Right renal cortex interstitium (tissue), 3 donors: Measurements from ENCODE around the gene CFD. TPM values are rescaled to one million over a fixed set of nuclear protein-coding genes. Genes with fewer than 3 reads are reported as not detected.

Source experiments
- DNase-seq, 3 donors: peaks; one replicate each; pipeline ENCODE4 v3.0.0-alpha.2; 2013; ENCODE audit warnings: low read depth in 3 of 3, low spot score in 2 of 3
- polyA plus RNA-seq, 3 donors: library from polyadenylated mRNA; unstranded; fragments of 120-200 nt; gene quantifications; one replicate each; pipeline ENCODE4 v1.2.1, GENCODE V29; 2013; ENCODE audit not compliant: insufficient read length in 3 of 3

Gene CFD
- polyA plus RNA-seq, 3 donors, result 1.4 to 2.0 (median 2.0) TPM

- no peak for DNase-seq
Measured at GRCh38 chr19:902446-903226, 43.2 kb downstream of the CFD start.

- DNase-seq, result no peak
Measured at GRCh38 chr19:903266-903797, 43.9 kb downstream of the CFD start.

GRCh38 chr19:904545-904944, 45.1 kb downstream of the CFD start:
- DNase-seq, result no peak

- DNase-seq, result no peak
Measured at GRCh38 chr19:906480-906879, 47.0 kb downstream of the CFD start.

GRCh38 chr19:907183-907853, 47.9 kb downstream of the CFD start:
- DNase-seq, result no peak

GRCh38 chr19:911197-912033, 52.0 kb downstream of the CFD start:
- DNase-seq, result no peak

GRCh38 chr19:912181-913079, 53.0 kb downstream of the CFD start:
- no peak for DNase-seq

Other genes with a start within 250 kb of the CFD start
- 10 to 100 TPM; 55.5 to 58.1 (median 56.1) TPM for gene POLRMT, start 226.1 kb upstream of the CFD start, polyA plus RNA-seq
- under 1 TPM; 0.32 to 0.42 (median 0.35) TPM for gene FGF22, start 219.8 kb upstream of the CFD start, polyA plus RNA-seq
- 10 to 100 TPM; 18.8 to 22.9 (median 21.4) TPM for gene RNF126, start 196.4 kb upstream of the CFD start, polyA plus RNA-seq
- gene FSTL3, start 183.3 kb upstream of the CFD start, polyA plus RNA-seq, result 10 to 100 TPM; 15.1 to 16.2 (median 16.2) TPM
- gene PRSS57, start 164.2 kb upstream of the CFD start, polyA plus RNA-seq, result under 1 TPM; 0.13 to 0.19 (median 0.15) TPM
- 10 to 100 TPM; 62.7 to 78.6 (median 77.9) TPM for gene PALM, start 150.7 kb upstream of the CFD start, polyA plus RNA-seq
- 1 to 10 TPM; 6.4 to 7.6 (median 6.5) TPM for gene MISP, start 108.6 kb upstream of the CFD start, polyA plus RNA-seq
- gene PTBP1, start 62.2 kb upstream of the CFD start, polyA plus RNA-seq, result 100 to 1,000 TPM; 356 to 395 (median 364) TPM
- gene PLPPR3, start 37.7 kb upstream of the CFD start, polyA plus RNA-seq, result 10 to 100 TPM in 2 of 3 donors, 1 to 10 TPM in 1; 9.5 to 12.3 (median 11.1) TPM
- 1 to 10 TPM in 1 of 3 donors, under 1 TPM in 2; 0.31 to 1.1 (median 0.83) TPM for gene AZU1, start 31.8 kb upstream of the CFD start, polyA plus RNA-seq
- 1 to 10 TPM in 1 of 3 donors, under 1 TPM in 2; 0.32 to 1.6 (median 0.78) TPM for gene PRTN3, start 18.7 kb upstream of the CFD start, polyA plus RNA-seq
- under 1 TPM in 2 of 3 donors, not detected in 1; 0.29 to 0.51 TPM for gene ELANE, start 7.4 kb upstream of the CFD start, polyA plus RNA-seq
- gene MED16, start 33.5 kb downstream of the CFD start, polyA plus RNA-seq, result 10 to 100 TPM; 41.8 to 54.4 (median 43.9) TPM
- gene RNU6-9, start 33.8 kb downstream of the CFD start, polyA plus RNA-seq, result not detected
- gene R3HDM4, start 53.6 kb downstream of the CFD start, polyA plus RNA-seq, result 10 to 100 TPM; 32.0 to 37.7 (median 34.1) TPM
- gene KISS1R, start 57.7 kb downstream of the CFD start, polyA plus RNA-seq, result under 1 TPM; 0.19 to 0.67 (median 0.43) TPM
- gene ARID3A, start 66.4 kb downstream of the CFD start, polyA plus RNA-seq, result 10 to 100 TPM; 16.2 to 18.9 (median 17.1) TPM
- 10 to 100 TPM; 31.1 to 34.6 (median 34.3) TPM for gene WDR18, start 124.7 kb downstream of the CFD start, polyA plus RNA-seq
- under 1 TPM; 0.37 to 0.38 (median 0.37) TPM for gene GRIN3B, start 140.8 kb downstream of the CFD start, polyA plus RNA-seq
- gene TMEM259, start 161.5 kb downstream of the CFD start, polyA plus RNA-seq, result 100 to 1,000 TPM in 1 of 3 donors, 10 to 100 TPM in 2; 86.9 to 103 (median 93.5) TPM
- not detected for gene RNU6-2, start 161.9 kb downstream of the CFD start, polyA plus RNA-seq
- 100 to 1,000 TPM; 151 to 175 (median 158) TPM for gene CNN2, start 166.9 kb downstream of the CFD start, polyA plus RNA-seq
- 1 to 10 TPM; 6.1 to 6.6 (median 6.5) TPM for gene ABCA7, start 180.4 kb downstream of the CFD start, polyA plus RNA-seq
- 10 to 100 TPM in 1 of 3 donors, 1 to 10 TPM in 2; 7.2 to 10.6 (median 9.1) TPM for gene ARHGAP45, start 207.5 kb downstream of the CFD start, polyA plus RNA-seq
- gene POLR2E, start 235.7 kb downstream of the CFD start, polyA plus RNA-seq, result 100 to 1,000 TPM; 128 to 161 (median 143) TPM
- 100 to 1,000 TPM; 211 to 268 (median 248) TPM for gene GPX4, start 244.3 kb downstream of the CFD start, polyA plus RNA-seq